ENCODE results near the gene PTPRK. TPM values are rescaled to one million over a fixed set of nuclear protein-coding genes. Genes with fewer than 3 reads are reported as not detected.
"Not testable (repeated sequence)": the region's sequence is repeated elsewhere in the genome, so short reads cannot be mapped to it uniquely, and the experiment has no call there.

The PTPRK gene
- total RNA-seq, 1 donor from 2014 or later, result 67.1 TPM

GRCh38 chr6:127933852-127934840 is 586.3 kb downstream of the PTPRK start:
- DNase-seq (ENCODE audit: low read depth, low spot score), result no peak

- DNase-seq (ENCODE audit: low read depth, low spot score), result no peak
Measured at GRCh38 chr6:127933137-127933536, 587.3 kb downstream of the PTPRK start.

- no peak for DNase-seq (ENCODE audit: low read depth, low spot score)
Measured at GRCh38 chr6:127932708-127933107, 587.7 kb downstream of the PTPRK start.

GRCh38 chr6:127926441-127926840 is 594.0 kb downstream of the PTPRK start:
- not testable (repeated sequence) for DNase-seq (ENCODE audit: low read depth, low spot score)

GRCh38 chr6:127924440-127924839 is 596.0 kb downstream of the PTPRK start:
- no peak for DNase-seq (ENCODE audit: low read depth, low spot score)

GRCh38 chr6:127924031-127924430 is 596.4 kb downstream of the PTPRK start:
- DNase-seq (ENCODE audit: low read depth, low spot score), result no peak

- DNase-seq (ENCODE audit: low read depth, low spot score), result no peak
Measured at GRCh38 chr6:127923135-127923534, 597.3 kb downstream of the PTPRK start.

- DNase-seq (ENCODE audit: low read depth, low spot score), result no peak
Measured at GRCh38 chr6:127921982-127922381, 598.4 kb downstream of the PTPRK start.

- no peak for DNase-seq (ENCODE audit: low read depth, low spot score)
Measured at GRCh38 chr6:127920804-127921203, 599.6 kb downstream of the PTPRK start.
